GM12891 (cell line): Measurements from ENCODE around the gene NUDCD3.

ENCODE experiments used
- PAX5 ChIP-seq: IDR thresholded peaks from 2 replicates; pipeline ENCODE4 v1.6.1; 2011; ENCODE audit warnings: low read length, moderate library complexity, mild to moderate bottlenecking; ENCODE audit not compliant: insufficient read depth, severe bottlenecking
- POLR2A ChIP-seq: IDR thresholded peaks from 2 replicates; pipeline ENCODE4 v1.6.1; 2011; ENCODE audit warnings: low read depth, low read length, control low read depth
- POLR2AphosphoS5 ChIP-seq: IDR thresholded peaks from 2 replicates; pipeline ENCODE4 v1.6.1; 2011; ENCODE audit warnings: low read depth, low read length, control low read depth
- POU2F2 ChIP-seq: IDR thresholded peaks from 2 replicates; pipeline ENCODE4 v1.6.1; 2011; ENCODE audit warnings: low read depth, mild to moderate bottlenecking, control low read depth, low read length, moderate library complexity
- SPI1 ChIP-seq: IDR thresholded peaks from 2 replicates; pipeline ENCODE4 v1.6.1; 2011; ENCODE audit warnings: low read depth, low read length, control low read depth
- TAF1 ChIP-seq: IDR thresholded peaks from 2 replicates; pipeline ENCODE4 v1.6.1; 2011; ENCODE audit warnings: low read depth, low read length, control low read depth

DNA sequence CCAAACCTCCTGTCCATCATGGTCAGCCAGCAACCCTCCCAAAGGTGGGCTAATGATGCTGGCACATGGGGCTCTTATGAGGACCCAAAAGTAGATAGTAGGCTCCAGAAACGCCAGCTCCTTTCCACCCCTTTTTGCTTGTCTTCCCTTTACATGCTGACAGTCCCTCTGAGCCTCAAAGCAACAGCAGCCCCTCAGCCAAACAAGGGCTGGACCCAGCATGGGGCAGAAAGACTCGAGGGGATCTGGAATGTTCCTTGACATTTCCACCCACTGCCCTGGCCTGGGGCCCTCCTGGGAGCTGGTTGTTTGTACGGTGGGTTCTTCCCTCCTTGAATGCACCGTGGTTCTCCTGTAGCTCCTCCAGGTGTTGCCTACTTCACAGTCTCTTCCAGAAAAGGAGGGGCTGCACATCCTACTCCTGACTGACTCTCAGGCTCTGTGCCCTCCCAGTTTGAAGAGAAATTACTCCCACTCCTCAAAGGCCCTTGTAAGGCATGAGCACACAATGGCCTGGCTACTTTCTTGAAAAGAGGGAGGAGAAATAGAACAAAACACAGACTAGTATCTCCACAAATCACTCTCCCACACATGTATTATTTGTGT, 21.5 kb upstream of the NUDCD3 start:
- TF ChIP-seq POLR2A (no peak), POLR2AphosphoS5 (no peak), TAF1 (no peak), SPI1 (no peak), POU2F2 (no peak), PAX5 (no peak)
